ENCODE data around the gene CDH23.

CDH23 gene

GRCh38 chr10:71611131-71611530 lies 214.4 kb downstream of the CDH23 start:
- Mint-ChIP-seq H3K4me1 (peaks cover 34% of the 10 kb centered on the region), H3K27me3 (ENCODE audit: low read depth, poor library complexity) (peaks cover 37% of the 10 kb centered on the region), H3K4me3 (no peak overlapping the region), H3K9me3 (no peaks in the 10 kb centered on the region), H3K36me3 (ENCODE audit: low read depth) (no peaks in the 10 kb centered on the region), H3K27ac (no peak overlapping the region)
- no peak for TF ChIP-seq CTCF (IDR thresholded peaks at IDR 0.05)
- DNase-seq, result no peak

- Mint-ChIP-seq H3K4me3 (no peak overlapping the region), H3K27me3 (ENCODE audit: low read depth, poor library complexity) (peaks cover 37% of the 10 kb centered on the region), H3K9me3 (no peaks in the 10 kb centered on the region), H3K27ac (peak overlapping the region; percentile 9), H3K4me1 (peaks cover 29% of the 10 kb centered on the region), H3K36me3 (ENCODE audit: low read depth) (no peaks in the 10 kb centered on the region)
- no peak for TF ChIP-seq CTCF (IDR thresholded peaks at IDR 0.05)
- DNase-seq, result no peak
Observed at GRCh38 chr10:71611709-71612422, 215.1 kb downstream of the CDH23 start.

GRCh38 chr10:71613261-71613777 lies 216.6 kb downstream of the CDH23 start:
- no peak for DNase-seq
- peaks cover 34% of the 10 kb centered on the region for H3K27me3 Mint-ChIP-seq (ENCODE audit: low read depth, poor library complexity)
- H3K27ac Mint-ChIP-seq, result no peak overlapping the region
- no peak for TF ChIP-seq CTCF (IDR thresholded peaks at IDR 0.05)
- H3K4me3 Mint-ChIP-seq, result no peak overlapping the region
- no peaks in the 10 kb centered on the region for H3K9me3 Mint-ChIP-seq
- H3K4me1 Mint-ChIP-seq, result peaks cover 26% of the 10 kb centered on the region
- no peaks in the 10 kb centered on the region for H3K36me3 Mint-ChIP-seq (ENCODE audit: low read depth)

- Mint-ChIP-seq H3K4me1 (peaks cover 20% of the 10 kb centered on the region), H3K27me3 (ENCODE audit: low read depth, poor library complexity) (peaks cover 33% of the 10 kb centered on the region), H3K27ac (no peak overlapping the region), H3K36me3 (ENCODE audit: low read depth) (no peaks in the 10 kb centered on the region), H3K9me3 (no peaks in the 10 kb centered on the region), H3K4me3 (no peak overlapping the region)
- TF ChIP-seq CTCF (IDR thresholded peaks at IDR 0.05), result no peak
- no peak for DNase-seq
Observed at GRCh38 chr10:71613877-71614276, 217.2 kb downstream of the CDH23 start.

- H3K27me3 Mint-ChIP-seq (ENCODE audit: low read depth, poor library complexity), result peaks cover 32% of the 10 kb centered on the region
- H3K9me3 Mint-ChIP-seq, result no peaks in the 10 kb centered on the region
- no peak overlapping the region for H3K27ac Mint-ChIP-seq
- no peaks in the 10 kb centered on the region for H3K36me3 Mint-ChIP-seq (ENCODE audit: low read depth)
- DNase-seq, result no peak
- peaks cover 11% of the 10 kb centered on the region for H3K4me1 Mint-ChIP-seq
- no peak for TF ChIP-seq CTCF (IDR thresholded peaks at IDR 0.05)
- H3K4me3 Mint-ChIP-seq, result no peak overlapping the region
Observed at GRCh38 chr10:71614946-71615345, 218.2 kb downstream of the CDH23 start.
